Hippocampal formation (tissue), 2 donors: Measurements from ENCODE around the gene LBR.

ENCODE experiments used
- DNase-seq, 2 donors: peaks; one replicate each; lab custom pipeline; 2025; lab: John Stamatoyannopoulos, UW

Gene LBR

DNA sequence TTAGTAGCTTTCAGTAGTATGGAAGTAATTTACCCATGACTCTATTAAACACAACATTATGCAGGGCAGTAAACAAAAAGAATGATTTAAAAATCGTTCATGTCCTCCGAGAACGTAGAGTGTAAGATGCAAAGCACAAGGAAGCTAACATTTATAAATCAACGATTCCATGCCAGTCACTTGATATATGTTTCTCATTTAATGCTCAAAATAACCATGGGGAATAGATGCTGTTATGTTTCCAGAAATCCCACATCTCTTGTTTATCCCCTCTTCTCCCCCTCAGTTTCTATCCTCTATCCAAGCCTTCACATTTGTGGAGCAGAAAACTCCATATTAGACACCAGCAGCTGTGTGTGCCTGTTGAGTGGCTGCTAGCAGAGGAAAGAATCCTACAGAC is 52.8 kb downstream of the LBR start:
- no peak for DNase-seq

DNA sequence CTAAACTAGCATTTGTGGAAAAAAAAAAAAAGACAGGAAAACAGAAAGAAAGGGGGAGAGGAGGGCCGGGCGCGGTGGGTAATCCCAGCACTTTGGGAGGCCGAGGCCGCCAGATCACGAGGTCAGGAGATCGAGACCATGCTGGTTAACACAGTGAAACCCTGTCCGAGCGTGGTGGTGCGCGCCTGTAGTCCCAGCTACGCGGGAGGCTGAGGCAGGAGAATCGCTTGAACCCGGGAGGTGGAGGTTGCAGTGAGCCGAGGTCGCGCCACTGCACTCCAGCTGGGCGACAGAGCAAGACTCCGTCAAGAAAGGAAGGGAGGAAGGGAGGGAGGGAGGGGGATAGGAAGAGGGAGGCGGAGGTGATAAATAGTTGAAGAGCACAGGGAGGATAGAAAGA is 54.7 kb downstream of the LBR start:
- no peak for DNase-seq

DNA sequence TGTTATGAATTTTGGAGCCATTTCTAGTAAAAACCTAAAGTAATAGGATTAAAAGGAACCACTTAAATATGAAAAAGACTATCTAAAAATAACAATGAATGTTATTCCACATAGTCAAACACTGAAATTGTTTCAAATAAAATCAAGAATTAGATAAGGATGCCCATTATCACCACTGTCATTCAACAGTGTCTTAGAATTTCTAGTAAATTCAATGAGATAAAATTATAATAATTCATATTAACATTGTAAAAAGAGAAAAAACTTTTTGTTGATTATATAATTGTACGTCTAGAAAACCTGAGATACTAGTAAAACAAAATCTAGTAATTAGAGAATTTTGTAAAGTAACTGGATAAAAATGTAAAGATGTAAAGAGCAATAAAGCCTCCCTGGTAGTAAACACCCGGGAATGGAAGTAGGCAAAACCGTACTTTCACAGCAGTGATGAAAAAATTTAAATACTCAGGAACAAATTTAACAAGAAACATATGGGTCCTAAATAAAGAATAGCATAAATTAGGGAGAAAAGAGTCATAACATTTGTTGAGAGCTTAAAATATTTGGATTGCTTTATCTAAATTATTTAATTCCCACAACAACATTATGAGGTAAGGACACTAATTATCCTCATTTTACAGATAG is 56.4 kb downstream of the LBR start:
- no peak for DNase-seq

GRCh38 chr1:225368036-225368552 is 59.7 kb downstream of the LBR start:
- DNase-seq, result no peak

GRCh38 chr1:225366552-225366951 is 61.3 kb downstream of the LBR start:
- DNase-seq, result no peak

DNA sequence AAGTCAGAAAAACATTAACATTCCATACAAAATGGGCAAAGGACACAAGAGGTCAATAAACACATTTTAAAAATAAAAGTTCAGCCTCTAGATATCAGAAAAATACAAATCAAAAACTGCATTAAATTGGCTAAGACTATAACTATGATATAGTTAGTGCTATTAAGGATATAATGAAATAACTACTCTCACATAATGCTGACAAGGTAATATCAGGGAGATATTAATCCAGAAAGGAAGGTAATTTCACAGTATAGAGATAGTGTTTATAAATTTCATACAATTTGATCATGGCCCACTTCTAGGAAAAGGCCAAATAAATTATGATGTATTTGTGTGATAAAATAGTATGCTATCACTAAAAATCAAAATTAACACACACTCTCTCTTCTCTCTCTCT is 61.8 kb downstream of the LBR start:
- DNase-seq, result no peak

GRCh38 chr1:225364439-225364838 is 63.4 kb downstream of the LBR start:
- no peak for DNase-seq

GRCh38 chr1:225362805-225363204 is 65.0 kb downstream of the LBR start:
- DNase-seq, result no peak

- DNase-seq, result no peak
These were observed 66.7 kb downstream of the LBR start for GRCh38 chr1:225361176-225361575.

GRCh38 chr1:225360119-225360518 is 67.7 kb downstream of the LBR start:
- DNase-seq, result no peak

- no peak for DNase-seq
These were observed 72.0 kb downstream of the LBR start for GRCh38 chr1:225355863-225356262.

- no peak for DNase-seq
These were observed 72.9 kb downstream of the LBR start for GRCh38 chr1:225354906-225355305.
